ENCODE measurements around the gene IQGAP3.

Gene IQGAP3

DNA sequence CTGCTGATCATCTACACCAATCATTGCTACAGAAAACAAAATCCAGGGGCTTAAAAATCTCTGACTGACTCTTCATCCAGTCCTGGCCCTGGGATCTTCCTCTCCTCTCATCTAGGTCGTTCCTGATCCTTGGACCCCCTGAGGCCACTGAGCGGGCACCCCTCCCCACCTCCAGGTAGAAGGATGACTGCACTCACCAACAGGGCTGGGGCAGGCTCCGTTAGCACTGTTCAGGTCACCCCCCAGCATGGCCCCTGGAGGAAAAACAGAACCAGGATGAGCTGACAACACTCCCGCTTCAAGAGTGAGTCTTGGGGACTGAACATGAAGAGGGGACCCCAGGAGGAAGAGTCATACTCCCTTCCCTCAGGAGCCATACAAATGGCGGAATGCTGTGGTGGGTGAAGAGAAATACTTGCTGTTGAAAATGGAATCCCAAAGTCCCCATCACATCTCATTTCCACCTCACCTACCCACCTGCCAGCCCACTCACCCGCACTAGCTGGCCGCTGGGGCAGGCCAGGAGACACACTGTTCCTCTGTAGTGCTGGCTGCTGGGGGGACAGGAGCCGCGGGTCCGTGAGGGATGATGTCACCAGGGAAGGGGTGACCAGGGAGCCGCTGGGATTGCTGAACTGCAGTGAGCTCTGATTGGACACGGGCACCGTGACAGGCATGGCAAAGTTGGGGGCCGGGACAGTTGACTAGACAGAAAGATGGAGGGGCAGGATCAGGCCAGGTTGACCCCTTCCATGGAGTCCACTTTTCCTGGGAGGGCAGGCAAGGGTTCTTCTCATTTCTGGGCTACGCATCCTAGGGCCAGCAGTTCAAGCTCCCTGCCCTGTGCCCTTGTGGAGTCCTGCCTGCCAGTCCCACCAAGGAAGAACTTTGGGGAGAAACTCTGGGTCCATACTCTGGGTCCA lies 93.0 kb downstream of the IQGAP3 start:
- no peak for DNase-seq (ENCODE audit: extremely low read depth, low read depth)

GRCh38 chr1:156478250-156478627 lies 94.1 kb downstream of the IQGAP3 start:
- TF ChIP-seq, protein P1, sequence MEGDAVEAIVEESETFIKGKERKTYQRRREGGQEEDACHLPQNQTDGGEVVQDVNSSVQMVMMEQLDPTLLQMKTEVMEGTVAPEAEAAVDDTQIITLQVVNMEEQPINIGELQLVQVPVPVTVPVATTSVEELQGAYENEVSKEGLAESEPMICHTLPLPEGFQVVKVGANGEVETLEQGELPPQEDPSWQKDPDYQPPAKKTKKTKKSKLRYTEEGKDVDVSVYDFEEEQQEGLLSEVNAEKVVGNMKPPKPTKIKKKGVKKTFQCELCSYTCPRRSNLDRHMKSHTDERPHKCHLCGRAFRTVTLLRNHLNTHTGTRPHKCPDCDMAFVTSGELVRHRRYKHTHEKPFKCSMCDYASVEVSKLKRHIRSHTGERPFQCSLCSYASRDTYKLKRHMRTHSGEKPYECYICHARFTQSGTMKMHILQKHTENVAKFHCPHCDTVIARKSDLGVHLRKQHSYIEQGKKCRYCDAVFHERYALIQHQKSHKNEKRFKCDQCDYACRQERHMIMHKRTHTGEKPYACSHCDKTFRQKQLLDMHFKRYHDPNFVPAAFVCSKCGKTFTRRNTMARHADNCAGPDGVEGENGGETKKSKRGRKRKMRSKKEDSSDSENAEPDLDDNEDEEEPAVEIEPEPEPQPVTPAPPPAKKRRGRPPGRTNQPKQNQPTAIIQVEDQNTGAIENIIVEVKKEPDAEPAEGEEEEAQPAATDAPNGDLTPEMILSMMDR (IDR thresholded peaks at IDR 0.05; ENCODE audit: low read depth, low read length), result no peak
- DNase-seq (ENCODE audit: extremely low read depth, low read depth), result no peak

More for the DNA sequence above, 93.0 kb downstream of the IQGAP3 start:
- TF ChIP-seq, protein P1 (IDR thresholded peaks at IDR 0.05; ENCODE audit: low read depth, low read length), result no peak

- TF ChIP-seq, protein P1 (IDR thresholded peaks at IDR 0.05; ENCODE audit: low read depth, low read length), result no peak
- DNase-seq (ENCODE audit: extremely low read depth, low read depth), result no peak
Observed at GRCh38 chr1:156477526-156478249, 94.7 kb downstream of the IQGAP3 start.

DNA sequence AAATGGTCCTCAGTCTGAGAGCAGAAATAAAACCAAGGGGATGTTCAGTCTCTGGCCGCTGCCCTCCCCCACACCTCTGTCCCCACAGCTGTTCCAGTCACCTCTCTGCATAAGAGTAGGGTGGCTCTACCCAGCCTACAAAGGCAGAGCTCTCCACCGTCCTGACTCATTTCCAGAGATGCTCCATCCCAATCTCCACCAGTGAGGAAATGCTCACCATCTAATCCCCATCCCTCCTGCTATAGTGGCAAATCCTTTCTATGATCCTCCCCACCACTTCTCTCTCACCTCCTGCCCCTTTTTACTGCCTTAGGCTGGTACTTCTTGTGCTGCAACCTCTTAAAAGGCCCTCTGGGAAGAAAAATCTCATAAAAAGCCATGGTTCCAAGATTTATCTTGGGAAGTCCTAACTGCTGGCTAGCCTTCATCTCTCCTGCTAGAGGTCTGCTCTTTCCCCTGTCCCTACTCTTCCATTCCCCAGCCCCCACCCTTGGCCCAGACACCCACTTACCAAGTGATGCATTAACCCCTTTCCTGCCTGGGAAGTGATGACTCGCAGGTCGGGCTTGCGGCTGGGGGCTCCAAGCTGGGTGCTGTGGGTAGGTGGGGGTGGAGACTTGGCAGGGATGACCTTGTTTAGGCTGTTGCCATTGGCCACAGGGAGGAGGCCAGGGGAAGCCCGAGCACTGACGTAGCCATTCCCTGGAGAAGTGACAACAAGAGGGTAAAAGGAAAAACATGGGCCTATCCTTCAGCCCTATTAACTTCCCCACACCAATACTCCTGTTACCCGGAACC lies 95.7 kb downstream of the IQGAP3 start:
- peak; percentile 24 for DNase-seq (ENCODE audit: extremely low read depth, low read depth)
- TF ChIP-seq, protein P1 (IDR thresholded peaks at IDR 0.05; ENCODE audit: low read depth, low read length), result no peak

DNA sequence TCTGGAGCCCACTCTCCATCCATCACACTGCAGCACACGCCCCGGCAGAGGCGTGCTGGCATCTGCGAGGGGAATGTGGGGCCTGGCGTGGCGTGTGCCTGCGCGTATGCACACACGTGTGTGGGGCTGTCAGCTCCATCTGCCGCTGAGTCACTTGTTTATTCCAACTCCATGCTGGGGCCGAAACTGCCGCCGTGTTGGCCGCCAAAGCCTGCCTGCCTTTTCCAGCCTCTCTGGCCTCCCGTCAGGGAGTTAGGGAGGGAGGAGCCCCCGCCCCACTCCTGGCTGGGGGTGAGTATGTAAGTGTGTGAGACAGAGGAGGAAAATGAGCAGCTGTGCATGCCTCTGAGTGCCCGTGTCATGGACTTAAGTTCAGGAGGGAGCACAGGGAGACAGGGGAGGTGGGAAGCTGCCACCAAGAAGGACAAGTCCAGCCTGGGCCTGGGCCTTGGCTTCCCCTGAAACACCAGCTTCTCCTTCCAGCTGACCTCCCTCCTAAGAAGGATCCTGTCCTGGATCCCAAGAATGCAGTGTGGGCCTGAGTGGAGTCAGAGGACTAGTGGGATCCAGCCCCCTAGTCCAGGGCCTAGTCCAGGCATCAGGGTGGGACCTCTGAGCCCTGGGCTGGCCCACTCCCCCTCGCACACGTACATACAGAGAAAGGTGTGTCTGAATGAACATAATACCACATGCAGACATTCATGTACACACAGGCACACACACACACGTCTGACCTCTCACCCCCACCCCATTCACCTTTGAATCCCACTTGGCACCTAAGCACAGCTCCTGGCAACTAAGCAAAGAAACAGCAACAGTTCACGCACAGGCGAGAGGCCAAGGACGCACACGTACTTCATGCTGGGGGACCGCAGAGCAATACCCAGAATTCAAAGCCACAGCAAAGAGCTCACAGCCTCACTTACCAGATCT lies 96.5 kb downstream of the IQGAP3 start:
- peak; percentile 79 for DNase-seq (ENCODE audit: extremely low read depth, low read depth)

More for the DNA sequence above, 96.5 kb downstream of the IQGAP3 start:
- TF ChIP-seq, protein P1 (IDR thresholded peaks at IDR 0.05; ENCODE audit: low read depth, low read length), result no peak

Data from AG09319 (cell line).